SW480 (cell line): Measurements from ENCODE around the gene ZNF584.
"Not testable (repeated sequence)": the region's sequence is repeated elsewhere in the genome, so short reads cannot be mapped to it uniquely, and the experiment has no call there.

Experiments
- DNase-seq: peaks from one replicate; pipeline ENCODE4 v3.0.0-alpha.2; 2016; ENCODE audit warnings: low spot score

The ZNF584 gene

DNA sequence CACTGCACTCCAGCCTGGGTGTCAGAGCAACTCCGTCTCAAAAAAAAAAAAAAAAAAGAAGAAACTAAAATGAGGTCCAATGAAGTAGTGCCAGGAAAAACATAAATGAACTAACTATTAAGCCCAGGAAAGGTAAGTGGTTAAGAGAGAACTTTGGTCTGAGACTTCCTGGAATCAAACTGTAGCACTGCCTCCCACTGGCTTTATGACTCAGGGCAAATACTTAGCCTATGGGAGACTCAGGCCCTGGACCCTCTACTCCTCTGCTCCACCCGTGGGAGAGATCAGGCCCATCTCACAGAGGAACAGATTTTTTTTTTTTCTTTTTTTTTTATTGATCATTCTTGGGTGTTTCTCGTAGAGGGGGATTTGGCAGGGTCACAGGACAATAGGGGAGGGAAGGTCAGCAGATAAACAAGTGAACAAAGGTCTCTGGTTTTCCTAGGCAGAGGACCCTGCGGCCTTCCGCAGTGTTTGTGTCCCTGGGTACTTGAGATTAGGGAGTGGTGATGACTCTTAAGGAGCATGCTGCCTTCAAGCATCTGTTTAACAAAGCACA lies 4.5 kb upstream of the ZNF584 start:
- not testable (repeated sequence) for DNase-seq

DNA sequence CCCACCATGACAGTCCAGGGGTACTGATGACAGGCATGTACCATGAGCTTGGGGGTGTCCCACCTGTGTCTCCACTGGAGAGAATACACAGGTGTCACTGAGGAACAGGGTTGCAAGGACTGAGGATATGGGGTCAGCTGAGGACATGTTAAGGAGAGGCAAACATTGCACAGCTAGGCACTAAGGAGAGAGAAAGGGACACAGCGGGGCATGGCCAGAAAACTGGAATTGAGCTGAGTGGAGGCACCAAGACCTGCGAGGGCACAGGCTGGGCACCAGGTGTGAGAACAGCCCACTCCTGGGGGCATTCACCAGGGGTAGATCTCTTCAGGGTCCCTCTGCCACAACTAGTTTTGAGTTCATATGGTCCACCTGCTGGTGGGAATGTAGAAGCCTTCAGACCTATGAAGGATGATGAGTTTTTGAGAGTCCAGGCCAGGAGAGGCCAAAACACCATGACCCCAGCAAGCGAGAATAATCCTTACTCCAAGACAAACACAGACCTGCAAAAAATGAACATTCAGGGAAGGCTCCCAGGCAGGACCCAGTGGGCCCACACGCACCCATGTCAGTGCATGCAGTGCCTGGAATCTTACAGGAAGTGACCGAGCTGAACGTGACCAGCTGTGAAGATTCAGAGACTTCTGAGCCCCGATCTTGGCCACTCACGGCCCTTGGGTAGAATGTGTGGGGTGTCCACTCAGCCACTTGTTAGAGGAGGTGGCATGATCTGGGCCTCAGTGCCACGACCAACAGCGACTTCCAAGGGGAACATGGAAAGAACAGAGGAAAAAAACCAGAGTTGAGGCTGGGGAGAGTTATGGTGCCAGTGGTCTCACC lies 1.4 kb upstream of the ZNF584 start:
- DNase-seq, result peak; percentile 17

DNA sequence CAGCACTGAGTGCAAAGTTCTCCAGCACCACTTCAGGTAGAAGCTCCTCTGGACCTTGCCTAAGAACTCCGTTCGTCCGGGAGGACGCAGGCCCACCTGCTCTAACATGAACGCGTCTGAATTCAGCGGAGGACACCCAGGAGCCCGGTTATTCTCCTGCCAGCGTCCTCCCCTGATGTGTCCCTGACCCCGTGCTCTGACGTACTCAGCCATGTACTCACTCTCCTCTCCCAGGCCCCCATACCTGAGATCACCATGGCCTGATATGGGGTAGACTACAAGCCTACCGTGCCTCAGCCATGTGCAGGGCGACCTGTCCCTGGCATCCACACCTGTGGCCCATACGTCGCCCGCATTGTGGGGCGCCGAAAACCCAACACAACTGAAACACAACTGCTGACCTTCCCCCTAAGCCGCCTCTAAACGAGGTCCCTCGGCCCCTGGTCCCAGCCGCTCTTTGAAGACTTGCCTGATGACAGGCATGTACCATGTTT lies 744 bp upstream of the ZNF584 start:
- DNase-seq, result peak; percentile 36

DNA sequence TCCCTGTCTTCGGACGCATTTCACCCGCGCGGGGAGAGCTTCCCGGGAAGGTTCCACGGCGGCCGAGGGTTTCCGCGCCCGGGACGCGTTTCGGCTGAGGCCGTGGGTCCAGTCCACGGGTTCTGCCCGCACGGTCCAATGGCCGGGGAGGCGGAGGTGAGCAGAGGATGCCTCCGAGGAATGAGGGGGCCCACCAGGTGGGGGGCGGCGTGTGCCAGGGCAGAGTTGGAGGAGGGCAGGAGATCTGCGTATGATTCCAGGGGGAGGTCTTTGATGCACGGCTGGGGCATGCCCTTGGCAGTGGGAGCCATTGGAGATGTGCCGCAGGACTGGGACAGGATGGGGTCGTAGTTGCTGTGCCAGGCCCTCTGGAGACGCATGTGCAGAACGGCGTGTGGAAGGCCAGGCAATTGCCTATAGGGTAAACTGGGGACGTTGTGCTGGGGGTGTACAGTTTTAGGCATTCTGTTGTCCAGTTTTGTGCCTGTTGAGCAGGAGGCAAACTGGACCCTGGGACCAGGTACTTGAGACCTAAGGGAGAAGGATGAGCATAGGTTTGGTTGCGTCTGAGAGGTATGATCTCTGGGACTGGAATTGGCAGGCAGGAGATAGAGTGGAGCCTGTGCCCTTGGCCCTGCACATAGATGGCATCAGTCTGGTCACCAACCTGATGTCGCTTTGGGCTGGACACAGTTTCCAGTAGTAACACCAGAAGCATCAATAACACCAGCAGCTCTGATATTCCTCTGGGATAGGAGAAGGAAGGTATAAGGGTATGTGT lies 751 bp downstream of the ZNF584 start:
- peak; percentile 74 for DNase-seq

DNA sequence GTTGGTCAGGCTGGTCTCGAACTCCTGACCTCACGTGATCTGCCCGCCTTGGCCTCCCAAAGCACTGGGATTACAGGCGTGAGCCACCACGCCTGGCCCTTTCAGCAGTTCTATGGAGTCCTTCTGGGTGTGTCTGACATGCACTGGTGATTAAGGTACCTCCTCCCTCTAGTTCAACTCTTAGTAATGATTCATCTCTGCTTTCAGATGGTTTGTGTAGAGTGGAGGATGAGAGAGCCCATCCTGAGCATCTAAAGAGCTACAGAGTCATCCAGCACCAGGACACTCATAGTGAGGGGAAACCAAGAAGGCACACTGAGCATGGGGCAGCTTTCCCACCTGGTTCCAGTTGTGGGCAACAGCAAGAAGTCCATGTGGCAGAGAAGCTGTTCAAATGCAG lies 8.2 kb downstream of the ZNF584 start:
- no peak for DNase-seq

DNA sequence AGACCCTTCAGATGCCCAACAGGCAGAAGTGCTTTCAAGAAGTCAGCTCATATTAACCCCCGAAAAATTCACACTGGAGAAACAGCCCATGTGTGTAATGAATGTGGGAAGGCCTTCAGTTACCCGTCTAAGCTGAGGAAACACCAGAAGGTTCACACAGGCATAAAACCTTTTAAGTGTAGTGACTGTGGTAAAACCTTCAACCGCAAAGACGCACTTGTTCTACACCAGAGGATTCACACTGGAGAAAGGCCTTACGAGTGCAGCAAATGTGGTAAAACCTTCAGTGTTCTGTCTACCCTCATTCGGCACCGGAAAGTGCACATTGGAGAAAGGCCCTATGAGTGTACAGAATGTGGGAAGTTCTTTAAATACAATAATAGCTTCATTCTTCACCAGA lies 8.6 kb downstream of the ZNF584 start:
- no peak for DNase-seq

DNA sequence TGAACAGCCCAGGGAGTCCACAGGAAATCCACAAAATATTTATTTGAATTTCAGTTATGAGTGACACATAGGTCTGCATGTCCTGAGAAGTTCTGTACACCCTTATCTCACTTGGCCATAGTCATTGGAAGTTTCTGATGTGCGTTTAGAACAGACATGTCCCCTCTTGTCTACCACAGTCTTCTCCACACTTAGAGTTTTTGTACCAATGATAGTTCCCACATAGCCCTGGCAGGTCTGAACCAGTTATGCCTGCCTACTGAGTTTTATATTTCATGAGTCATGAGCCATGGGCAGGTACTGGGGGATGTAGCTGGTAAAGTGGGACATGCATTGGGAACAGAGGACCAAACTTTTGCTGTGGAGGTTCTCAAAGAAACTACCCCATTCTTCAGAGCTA lies 20.2 kb downstream of the ZNF584 start:
- DNase-seq, result no peak

DNA sequence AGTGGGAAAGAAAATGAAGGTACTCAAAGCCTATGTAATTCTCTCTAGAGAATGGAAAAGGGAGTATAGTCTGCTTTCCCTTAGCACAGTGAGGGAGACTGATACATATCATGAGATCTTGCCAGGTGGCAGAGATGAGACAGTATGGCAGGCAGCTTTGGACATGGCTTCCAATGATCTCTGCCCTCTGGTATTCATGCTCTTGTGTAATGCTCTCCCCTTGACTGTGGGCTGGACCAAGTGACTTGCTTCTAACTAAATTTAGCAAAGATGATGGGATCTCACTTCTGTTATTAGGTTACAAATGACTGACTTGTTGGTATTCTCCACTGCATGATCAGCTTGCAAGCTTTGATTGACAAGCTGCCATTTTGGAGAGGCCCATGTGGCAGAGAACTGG lies 21.3 kb downstream of the ZNF584 start:
- no peak for DNase-seq

DNA sequence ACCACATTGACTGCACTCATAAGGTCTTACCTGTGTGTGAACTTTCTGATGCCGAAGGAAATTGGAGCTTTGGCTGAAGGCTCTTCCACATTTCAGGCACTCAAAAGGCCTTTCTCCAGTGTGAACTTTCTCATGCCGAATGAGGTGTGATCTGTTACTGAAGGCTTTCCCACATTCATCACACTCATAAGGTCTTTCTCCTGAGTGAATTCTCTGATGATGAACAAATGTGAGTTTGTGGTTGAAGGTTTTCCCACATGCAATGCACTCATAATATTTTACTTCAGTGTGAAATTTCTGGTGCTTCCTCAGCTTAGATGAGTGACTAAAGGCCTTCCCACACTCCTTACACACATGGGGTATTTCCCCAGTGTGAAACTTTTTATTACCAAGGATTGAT lies 25.8 kb downstream of the ZNF584 start:
- no peak for DNase-seq

DNA sequence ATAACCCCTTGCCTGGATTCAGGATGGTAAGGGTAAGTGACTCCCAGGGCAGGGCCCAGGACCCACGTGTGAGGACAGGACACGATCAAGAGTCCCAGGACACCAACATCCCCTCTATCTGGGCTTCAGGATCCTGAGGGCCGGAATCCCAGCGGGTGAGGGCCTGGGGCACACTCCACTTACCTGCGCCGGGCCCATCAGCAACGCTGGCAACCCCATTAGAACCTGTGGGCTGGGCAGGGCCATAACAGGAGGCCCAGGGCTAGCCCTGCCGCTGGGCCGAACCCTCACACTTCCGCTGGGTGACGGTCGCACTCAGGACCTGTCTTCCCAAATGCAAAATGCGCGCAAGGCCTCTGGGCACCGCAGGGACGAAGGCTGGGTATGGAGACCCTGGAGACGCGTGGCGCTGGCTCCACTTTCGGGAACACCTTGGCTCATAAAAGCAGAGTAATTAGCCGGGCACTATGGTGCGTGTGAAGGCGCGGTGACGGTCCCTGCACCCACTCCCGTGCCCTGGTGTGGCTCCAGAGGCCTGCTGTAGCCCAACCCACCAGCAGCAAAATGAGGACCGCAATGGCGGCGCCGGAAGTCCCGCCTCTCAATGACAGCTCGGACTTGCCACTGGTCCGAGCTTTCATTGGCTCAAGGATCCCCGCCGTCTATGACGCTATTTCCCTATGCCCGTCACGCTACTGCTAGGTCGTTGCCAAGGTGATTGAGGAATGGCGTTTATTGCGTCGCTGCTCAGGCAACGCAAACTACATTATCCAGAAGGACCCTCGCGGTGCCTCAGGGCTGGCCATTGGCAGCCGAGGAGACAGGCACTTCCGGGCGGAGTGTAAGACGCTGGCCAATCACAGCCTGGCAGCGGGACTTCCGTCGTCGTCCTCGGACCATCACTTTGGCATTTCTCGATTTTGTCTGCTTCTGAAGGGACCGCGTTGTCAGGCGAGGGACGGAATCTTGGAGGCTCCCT lies 31.4 kb downstream of the ZNF584 start, which contains the start of gene ZNF132:
Gene ZNF132 (minus strand): TSS at position 578 of the 979 bp plus-strand sequence. CDS start 332 bp downstream, at position 246.
- no peak for DNase-seq

DNA sequence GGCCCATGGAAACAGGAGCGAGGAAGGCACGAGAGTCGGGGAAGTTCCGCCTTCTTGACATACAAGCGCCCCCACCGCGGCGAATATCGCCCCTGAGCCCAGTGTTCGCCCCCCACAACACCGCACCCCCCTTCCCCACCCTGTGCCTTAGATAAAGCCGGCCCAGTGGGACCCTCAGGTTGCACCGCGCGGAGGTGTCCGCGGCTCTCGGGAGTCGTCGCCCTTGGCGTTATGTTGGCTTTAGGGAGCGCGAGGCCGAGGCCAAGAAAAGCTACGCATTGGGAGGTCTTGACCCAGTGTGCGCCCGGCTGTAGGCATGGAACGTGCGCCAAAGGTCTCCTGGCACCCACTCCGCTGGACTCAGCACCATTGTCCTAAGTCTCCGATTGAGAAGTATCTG lies 32.1 kb downstream of the ZNF584 start:
- no peak for DNase-seq

DNA sequence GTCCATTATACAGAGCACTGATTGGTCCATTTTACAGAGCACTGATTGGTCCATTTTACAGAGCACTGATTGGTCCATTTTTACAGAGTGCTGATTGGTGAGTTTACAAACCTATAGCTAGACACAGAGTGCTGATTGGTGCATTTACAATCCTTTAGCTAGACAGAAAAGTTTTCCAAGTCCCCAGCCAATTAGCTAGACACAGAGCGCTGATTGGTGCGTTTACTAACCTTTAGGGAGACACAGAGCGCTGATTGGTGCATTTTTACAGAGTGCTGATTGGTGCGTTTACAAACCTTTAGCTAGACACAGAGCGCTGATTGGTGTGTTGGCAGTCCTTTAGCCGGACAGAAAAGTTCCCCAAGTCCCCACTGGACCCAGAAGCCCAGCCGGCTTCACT lies 34.5 kb downstream of the ZNF584 start:
- not testable (repeated sequence) for DNase-seq

DNA sequence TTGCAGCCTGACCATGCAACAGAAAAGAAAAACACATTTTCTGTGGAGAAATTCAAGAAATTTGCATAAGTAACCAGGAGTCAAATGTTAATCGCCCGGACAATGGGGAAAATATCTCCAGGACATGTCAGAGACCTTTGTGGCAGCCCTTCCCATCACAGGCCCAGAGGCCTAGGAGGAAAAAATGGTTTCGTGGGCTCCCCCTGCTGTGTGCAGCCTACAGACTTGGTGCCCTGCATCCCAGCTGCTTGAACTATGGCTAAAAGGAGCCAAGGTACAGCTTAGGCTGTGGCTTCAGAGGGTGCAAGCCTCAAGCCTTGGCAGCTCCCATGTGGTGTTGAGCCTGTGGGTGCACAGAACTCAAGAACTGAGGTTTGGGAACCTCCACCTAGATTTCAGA lies 40.4 kb downstream of the ZNF584 start:
- not testable (repeated sequence) for DNase-seq

DNA sequence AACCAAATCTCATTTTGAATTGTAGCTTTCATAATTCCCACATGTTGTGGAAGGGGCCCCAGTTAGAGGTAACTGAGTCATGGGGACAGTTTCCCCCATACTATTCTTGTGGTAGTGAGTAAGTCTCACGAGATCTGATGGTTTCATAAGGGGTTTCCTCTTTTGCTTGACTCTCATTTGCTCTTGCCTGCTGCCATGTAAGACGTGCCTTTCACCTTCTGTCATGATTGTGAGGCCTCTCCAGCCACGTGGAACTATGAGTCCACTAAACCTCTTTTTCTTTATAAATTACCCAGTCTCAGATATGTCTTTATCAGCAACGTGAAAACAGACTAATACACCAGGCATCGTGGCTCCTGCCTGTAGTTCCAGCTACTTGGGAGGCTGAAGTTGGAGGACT lies 41.5 kb downstream of the ZNF584 start:
- not testable (repeated sequence) for DNase-seq

DNA sequence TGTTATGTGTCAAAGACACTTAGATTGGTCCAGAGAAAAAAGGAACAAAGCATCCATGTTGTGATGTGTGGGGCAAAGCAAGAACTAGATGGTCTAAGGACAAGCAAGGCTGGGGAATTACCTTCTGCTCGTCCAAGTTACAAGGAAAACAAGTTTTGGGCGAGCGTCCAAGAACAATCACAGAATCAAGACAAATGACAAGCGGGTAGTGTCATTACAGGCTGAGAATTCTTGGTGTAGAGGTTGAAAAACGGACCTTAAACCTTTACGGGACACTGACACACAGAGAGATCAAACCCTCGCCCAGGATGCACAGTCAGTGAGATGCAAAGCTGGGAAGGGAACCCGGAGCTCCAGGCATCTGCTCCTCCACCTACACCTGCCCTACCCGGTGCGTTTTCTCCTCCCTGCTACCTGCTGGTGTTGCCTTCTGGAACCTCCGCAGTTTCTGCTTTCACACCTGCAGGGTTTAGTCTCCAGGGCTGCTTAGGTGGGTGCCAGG lies 42.5 kb downstream of the ZNF584 start:
- DNase-seq, result no peak

DNA sequence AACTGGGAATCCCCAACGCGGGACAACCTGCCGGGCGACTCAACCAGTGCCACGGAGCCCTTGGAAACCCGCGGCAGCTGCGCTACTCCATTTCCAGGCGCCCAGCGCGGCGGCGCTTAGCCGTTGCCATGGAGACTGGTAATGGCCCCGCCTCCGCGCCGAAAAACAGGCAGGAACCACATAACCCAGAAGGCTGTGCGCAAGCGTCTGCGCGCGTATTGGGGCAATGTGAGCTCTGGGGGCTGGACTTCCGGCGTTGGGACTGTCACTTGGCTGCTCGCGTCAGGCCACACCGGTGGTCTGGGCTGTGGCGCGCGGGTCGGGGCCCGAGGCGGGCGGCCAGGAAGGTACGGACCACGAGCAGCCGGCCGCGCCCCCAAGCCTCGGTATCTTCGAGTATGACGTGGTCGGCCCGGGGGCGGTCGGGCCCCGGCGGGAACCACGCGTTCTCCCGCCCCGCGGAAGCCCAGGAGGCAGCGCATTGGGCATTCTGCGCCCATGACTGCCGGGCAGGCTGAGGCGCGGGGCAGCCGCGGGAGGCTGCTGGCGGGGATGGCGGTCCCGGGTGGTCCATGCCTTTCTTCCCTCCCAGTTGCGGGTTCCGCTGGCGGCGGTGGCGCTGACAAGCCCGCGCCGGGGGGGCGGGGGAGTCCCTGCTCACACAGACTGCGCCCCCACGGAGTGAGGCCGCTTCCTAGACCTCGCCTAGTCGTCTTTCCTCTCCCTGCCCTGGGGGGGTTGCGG lies 43.1 kb downstream of the ZNF584 start, which contains the start of gene ZNF324B:
Gene ZNF324B (plus strand): TSS at position 265 of the 744 bp plus-strand sequence. CDS start 2,080 bp downstream, outside the sequence.
- DNase-seq, result peak; percentile 97

DNA sequence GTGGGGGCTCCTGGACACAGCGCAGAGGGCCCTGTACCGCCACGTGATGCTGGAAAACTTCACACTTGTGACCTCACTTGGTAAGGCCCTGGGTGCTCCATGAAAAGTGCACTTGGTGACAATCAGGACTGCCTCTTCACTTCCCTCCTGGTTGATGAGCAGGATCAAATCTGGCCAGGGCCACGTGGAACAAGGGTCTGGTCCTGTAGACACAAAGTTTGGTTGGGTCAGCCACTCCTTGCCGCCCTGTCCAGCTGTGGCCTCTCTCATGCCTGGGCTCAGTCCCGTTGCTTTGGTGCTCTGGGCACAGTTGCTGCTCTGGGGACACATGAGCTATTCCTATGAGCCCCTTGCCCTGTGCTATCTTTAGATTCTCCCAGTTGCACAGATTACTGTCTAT lies 45.3 kb downstream of the ZNF584 start:
- DNase-seq, result no peak

DNA sequence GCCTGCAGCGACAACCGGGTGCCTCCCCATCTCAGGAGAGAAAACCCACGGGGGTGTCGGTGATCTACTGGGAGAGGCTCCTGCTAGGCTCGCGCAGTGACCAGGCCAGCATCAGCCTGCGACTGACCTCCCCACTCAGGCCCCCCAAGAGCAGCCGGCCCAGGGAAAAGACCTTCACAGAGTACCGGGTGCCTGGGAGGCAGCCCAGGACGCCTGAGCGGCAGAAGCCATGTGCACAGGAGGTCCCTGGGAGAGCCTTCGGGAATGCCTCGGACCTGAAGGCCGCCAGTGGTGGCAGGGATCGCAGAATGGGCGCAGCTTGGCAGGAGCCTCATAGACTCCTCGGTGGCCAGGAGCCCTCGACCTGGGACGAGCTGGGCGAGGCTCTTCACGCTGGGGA lies 46.9 kb downstream of the ZNF584 start:
- no peak for DNase-seq

DNA sequence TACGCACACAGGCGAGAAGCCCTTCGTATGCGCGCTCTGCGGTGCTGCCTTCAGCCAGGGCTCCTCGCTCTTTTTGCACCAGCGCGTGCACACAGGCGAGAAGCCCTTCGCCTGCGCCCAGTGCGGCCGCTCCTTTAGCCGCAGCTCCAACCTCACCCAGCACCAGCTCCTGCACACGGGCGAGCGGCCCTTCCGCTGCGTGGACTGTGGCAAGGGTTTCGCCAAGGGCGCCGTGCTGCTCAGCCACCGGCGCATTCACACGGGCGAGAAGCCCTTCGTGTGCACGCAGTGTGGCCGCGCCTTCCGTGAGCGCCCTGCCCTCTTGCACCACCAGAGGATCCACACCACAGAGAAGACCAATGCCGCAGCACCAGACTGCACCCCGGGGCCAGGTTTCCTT lies 47.7 kb downstream of the ZNF584 start:
- DNase-seq, result no peak

DNA sequence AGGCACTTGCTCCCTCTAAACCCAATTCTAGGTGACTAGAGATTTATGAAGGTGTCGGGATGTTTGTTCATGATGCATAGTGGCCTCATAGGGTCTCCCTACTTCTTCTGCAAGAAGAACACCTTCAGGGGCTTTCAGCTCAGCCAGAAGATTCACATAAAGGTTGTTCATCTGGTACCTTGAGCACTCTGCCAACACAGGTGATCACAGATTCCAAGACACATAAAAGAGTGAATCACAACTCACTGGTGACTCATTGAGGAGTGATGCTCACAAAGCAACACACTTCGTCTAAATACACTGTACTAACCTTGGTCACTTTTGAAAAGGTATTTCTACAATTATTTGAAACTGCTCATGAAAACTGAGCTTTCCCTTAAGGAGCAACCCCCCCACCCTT lies 51.6 kb downstream of the ZNF584 start:
- no peak for DNase-seq
